ENCODE measurements around the gene HECTD1. TPM values are rescaled to one million over a fixed set of nuclear protein-coding genes. Genes with fewer than 3 reads are reported as not detected.
"Not testable (repeated sequence)": the region's sequence is repeated elsewhere in the genome, so short reads cannot be mapped to it uniquely, and the experiment has no call there.

Gene HECTD1
- total and polyA plus RNA-seq, 10 of the 15 experiments (the other 5 are each of a cell fraction or from before 2014, with no cell fraction given), result 27.3 to 116 (median 57.7) TPM

- Histone ChIP-seq H3K4me1 (ENCODE audit: control insufficient read depth, insufficient read depth, low read length) (peaks cover 17% of the 10 kb centered on the region), H3K27ac (ENCODE audit: control insufficient read depth, insufficient read depth) (no peak overlapping the region), H3K4me3 (no peak overlapping the region), H4K20me1 (ENCODE audit: control insufficient read depth, insufficient read depth) (no peaks in the 10 kb centered on the region), H2AFZ (ENCODE audit: control insufficient read depth, low read depth, low read length) (no peak overlapping the region), H3K9me3 (replicated peaks; ENCODE audit: control insufficient read depth, insufficient read depth, low read length) (no peaks in the 10 kb centered on the region), H3K36me3 (ENCODE audit: control insufficient read depth in 2 of 2, insufficient read depth in 2 of 2, low read length in 1 of 2) (no peaks in the 10 kb centered on the region), H3K27me3 (replicated peaks in 1 of 2; ENCODE audit: control insufficient read depth in 2 of 2, insufficient read depth in 2 of 2, low read length in 1 of 2) (no peaks in the 10 kb centered on the region), H3K9ac (ENCODE audit: control insufficient read depth, insufficient read depth, low read length) (no peak overlapping the region), H3K79me2 (ENCODE audit: control insufficient read depth, insufficient read depth, low read length) (no peaks in the 10 kb centered on the region), H3K4me2 (ENCODE audit: control insufficient read depth, insufficient read depth) (no peak overlapping the region)
- BruUV-seq (replicated peaks), result no TSS peak
- ChIA-PET CTCF (interaction anchor here (1.0 kb wide), 1 partner anchor 25 kb away, joined by 5 read pairs; the partner anchor contains the start of gene HECTD1), POLR2A (no interaction called here), RAD21 (ENCODE audit: unreplicated experiment) (interaction anchor here (1.9 kb wide), 1 partner anchor 30 kb away, joined by 6 read pairs; no protein-coding TSS in a partner anchor), SMC1A (ENCODE audit: uncharacterized antibody, unreplicated experiment) (no interaction called here)
- FAIRE-seq, result no peak
- intact Hi-C loops (cut with micrococcal nuclease; ENCODE audit: unreplicated experiment), result no loop called here
- 61% methylated on average over 3 of the region's 3 CpGs for WGBS (ENCODE audit: insufficient coverage, insufficient replicate concordance, low lambda C conversion rate, missing lambda C conversion rate)
- in situ Hi-C loops (cut with MboI), result no loop called here
- no peak for ATAC-seq
- TF ChIP-seq BACH1 (IDR thresholded peaks at IDR 0.05; ENCODE audit: borderline replicate concordance) (no peak), FOXK2 (IDR thresholded peaks at IDR 0.05) (0 out of 2 replicates have a peak, but pooled peaks have one; percentile 37), YY1 (IDR thresholded peaks at IDR 0.05; ENCODE audit: low read depth, low read length) (no peak), TCF12 (IDR thresholded peaks at IDR 0.05; ENCODE audit: low read depth, low read length) (no peak), MEF2B (IDR thresholded peaks at IDR 0.05; ENCODE audit: partially characterized antibody, poor library complexity, severe bottlenecking) (no peak)
- DNase-seq (ENCODE audit: low read depth, low spot score), result no peak
These were observed 24.5 kb upstream of the HECTD1 start for GRCh38 chr14:31232081-31232480.

- H3K9me3 ChIP-seq (replicated peaks; ENCODE audit: control insufficient read depth, insufficient read depth, low read length); H3K79me2 ChIP-seq (ENCODE audit: control insufficient read depth, insufficient read depth, low read length); H3K9ac ChIP-seq (ENCODE audit: control insufficient read depth, insufficient read depth, low read length); H2AFZ ChIP-seq (ENCODE audit: control insufficient read depth, low read depth, low read length); intact Hi-C loops (cut with micrococcal nuclease; ENCODE audit: unreplicated experiment); H3K4me3 ChIP-seq; H3K27ac ChIP-seq (ENCODE audit: control insufficient read depth, insufficient read depth); in situ Hi-C loops (cut with MboI); ATAC-seq; H4K20me1 ChIP-seq (ENCODE audit: control insufficient read depth, insufficient read depth); DNase-seq (ENCODE audit: low read depth, low spot score); H3K4me2 ChIP-seq (ENCODE audit: control insufficient read depth, insufficient read depth); BruUV-seq (replicated peaks); H3K36me3 ChIP-seq (ENCODE audit: control insufficient read depth in 2 of 2, insufficient read depth in 2 of 2, low read length in 1 of 2); H3K27me3 ChIP-seq (replicated peaks in 1 of 2; ENCODE audit: control insufficient read depth in 2 of 2, insufficient read depth in 2 of 2, low read length in 1 of 2); FAIRE-seq: not testable (repeated sequence)
- CTCF ChIA-PET, result interaction anchor here (1.0 to 1.1 kb wide), 2 partner anchors 9 to 24 kb away, joined by 3 to 5 read pairs; partner anchors contain the start of gene HECTD1
- POLR2A ChIA-PET, result interaction anchor here (0.6 to 1.1 kb wide), 2 partner anchors 11 to 99 kb away, joined by 3 read pairs; no protein-coding TSS in a partner anchor
- 97% methylated on average over 2 of the region's 2 CpGs for WGBS (ENCODE audit: insufficient coverage, insufficient replicate concordance, low lambda C conversion rate, missing lambda C conversion rate)
- SMC1A ChIA-PET (ENCODE audit: uncharacterized antibody, unreplicated experiment), result interaction anchor here (1.2 kb wide), 1 partner anchor 81 kb away, joined by 5 read pairs; no protein-coding TSS in a partner anchor
- RAD21 ChIA-PET (ENCODE audit: unreplicated experiment), result interaction anchor here (1.9 kb wide), 1 partner anchor 31 kb away, joined by 6 read pairs; no protein-coding TSS in a partner anchor
- H3K4me1 ChIP-seq (ENCODE audit: control insufficient read depth, insufficient read depth, low read length), result peaks cover 17% of the 10 kb centered on the region
These were observed 23.7 kb upstream of the HECTD1 start for GRCh38 chr14:31231272-31231671.
